Neutrophil (primary cell): ENCODE measurements around the gene EXOC4.
A peak's percentile ranks its signal among the peaks of the same experiment; 100 is the strongest.

Source experiments
- H3K27ac ChIP-seq: fragments of 200-600 bp; sonication (generic); 2 replicates; pipeline ENCODE4 v1.5.1; 2016; ENCODE audit warnings: mild to moderate bottlenecking, moderate library complexity
- H3K27me3 ChIP-seq: fragments of 200-600 bp; sonication (generic); 2 replicates; pipeline ENCODE4 v1.6.0; 2016; ENCODE audit warnings: mild to moderate bottlenecking
- H3K36me3 ChIP-seq: fragments of 200-600 bp; sonication (generic); 2 replicates; pipeline ENCODE4 v1.5.1; 2017
- H3K4me1 ChIP-seq, 2 experiments: fragments of 200-600 bp in 1 of 2; sonication (generic) in 1 of 2; 1 replicate in 1 of 2; 2 replicates in 1 of 2; pipeline versions ENCODE4 v1.5.1 to v1.6.1; 2013 to 2016; ENCODE audit warnings: low read depth in 1 of 2, low read length in 1 of 2, mild to moderate bottlenecking in 1 of 2, moderate library complexity in 1 of 2; ENCODE audit not compliant: control insufficient read depth in 1 of 2, insufficient read depth in 1 of 2
- H3K4me3 ChIP-seq, 2 experiments: fragments of 200-600 bp in 1 of 2; sonication (generic) in 1 of 2; 1 replicate in 1 of 2; 2 replicates in 1 of 2; pipeline ENCODE4 v1.5.1; 2013 to 2016; ENCODE audit warnings: low read depth in 1 of 2, low read length in 1 of 2, mild to moderate bottlenecking in 1 of 2, moderate library complexity in 1 of 2
- H3K9me3 ChIP-seq: fragments of 200-600 bp; sonication (generic); 2 replicates; pipeline ENCODE4 v1.5.1; 2016
- TF ChIP-seq, protein P1 (sequence below): fragments of 200-600 bp; sonication (generic); IDR thresholded peaks from 2 replicates; pipeline ENCODE4 v1.5.1; 2016; ENCODE audit warnings: antibody characterized with exemption

Gene EXOC4

DNA sequence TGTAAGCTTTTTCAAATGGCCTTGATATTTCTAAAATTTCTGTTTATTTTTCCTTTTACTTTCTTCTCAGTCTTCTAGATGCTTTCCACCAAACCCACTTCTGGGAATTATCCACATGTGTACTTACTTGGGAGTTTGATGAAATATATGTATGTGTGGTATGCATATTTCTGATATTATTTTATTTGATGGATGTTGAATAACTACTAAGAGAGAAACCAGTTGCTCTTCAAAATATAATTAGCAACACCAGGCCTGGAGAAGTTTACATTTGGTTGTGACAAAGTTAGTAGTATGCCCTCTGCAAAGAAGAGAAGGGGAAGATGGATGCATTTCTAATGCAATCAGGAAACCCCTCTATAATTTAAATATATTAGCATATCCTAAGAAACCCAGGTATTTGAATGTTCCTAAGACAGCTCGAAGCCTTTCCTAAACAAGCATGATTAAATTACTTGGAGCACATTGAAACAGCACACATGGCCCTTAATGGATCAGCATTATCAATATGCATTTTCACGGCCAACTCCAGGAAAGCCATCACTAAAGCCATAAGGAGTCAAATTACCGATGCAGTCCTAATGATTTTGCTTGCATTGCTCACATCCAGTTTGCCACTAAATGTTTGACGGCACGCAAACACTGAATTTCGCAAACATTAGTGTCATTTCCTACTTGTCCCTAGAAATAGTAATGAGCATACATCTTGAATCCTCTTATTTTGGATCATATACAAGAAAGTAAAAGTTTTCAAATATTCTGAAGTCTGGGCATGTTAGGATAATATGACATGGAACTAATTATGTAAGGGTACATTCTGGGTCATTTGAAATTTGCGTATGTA, 393.8 kb downstream of the EXOC4 start:
- Histone ChIP-seq H3K4me3 (no peak overlapping the region), H3K36me3 (no peaks in the 10 kb centered on the region), H3K4me1 (peaks cover 17 to 33% of the 10 kb centered on the region in 2 experiments), H3K27ac (peak overlapping the region; percentile 60), H3K9me3 (no peaks in the 10 kb centered on the region), H3K27me3 (no peaks in the 10 kb centered on the region)
- TF ChIP-seq, protein P1, sequence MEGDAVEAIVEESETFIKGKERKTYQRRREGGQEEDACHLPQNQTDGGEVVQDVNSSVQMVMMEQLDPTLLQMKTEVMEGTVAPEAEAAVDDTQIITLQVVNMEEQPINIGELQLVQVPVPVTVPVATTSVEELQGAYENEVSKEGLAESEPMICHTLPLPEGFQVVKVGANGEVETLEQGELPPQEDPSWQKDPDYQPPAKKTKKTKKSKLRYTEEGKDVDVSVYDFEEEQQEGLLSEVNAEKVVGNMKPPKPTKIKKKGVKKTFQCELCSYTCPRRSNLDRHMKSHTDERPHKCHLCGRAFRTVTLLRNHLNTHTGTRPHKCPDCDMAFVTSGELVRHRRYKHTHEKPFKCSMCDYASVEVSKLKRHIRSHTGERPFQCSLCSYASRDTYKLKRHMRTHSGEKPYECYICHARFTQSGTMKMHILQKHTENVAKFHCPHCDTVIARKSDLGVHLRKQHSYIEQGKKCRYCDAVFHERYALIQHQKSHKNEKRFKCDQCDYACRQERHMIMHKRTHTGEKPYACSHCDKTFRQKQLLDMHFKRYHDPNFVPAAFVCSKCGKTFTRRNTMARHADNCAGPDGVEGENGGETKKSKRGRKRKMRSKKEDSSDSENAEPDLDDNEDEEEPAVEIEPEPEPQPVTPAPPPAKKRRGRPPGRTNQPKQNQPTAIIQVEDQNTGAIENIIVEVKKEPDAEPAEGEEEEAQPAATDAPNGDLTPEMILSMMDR = no peak

DNA sequence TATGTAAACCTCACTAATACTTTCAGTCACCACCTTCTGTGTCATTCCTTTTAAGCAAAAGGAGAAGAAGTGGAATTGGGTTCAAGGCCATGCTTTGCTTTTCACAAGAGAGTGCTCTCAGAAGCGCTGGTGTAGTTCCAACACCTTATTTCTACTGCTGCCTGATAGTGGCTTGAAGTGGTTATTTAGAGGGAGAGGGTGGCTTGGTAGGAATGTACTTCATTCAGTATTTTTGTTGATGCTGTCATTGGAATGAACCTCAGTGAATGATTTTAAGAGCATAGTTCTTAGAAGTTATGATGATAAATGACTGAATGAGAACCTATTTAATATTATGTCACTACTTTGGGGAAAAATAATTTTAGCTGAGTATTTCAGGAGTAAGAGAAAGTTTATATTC, 396.7 kb downstream of the EXOC4 start:
- peaks cover 17 to 33% of the 10 kb centered on the region in 2 experiments for H3K4me1 ChIP-seq
- H3K27me3 ChIP-seq = no peaks in the 10 kb centered on the region
- no peak overlapping the region for H3K4me3 ChIP-seq
- no peaks in the 10 kb centered on the region for H3K36me3 ChIP-seq
- TF ChIP-seq, protein P1 = no peak
- no peak overlapping the region for H3K27ac ChIP-seq
- H3K9me3 ChIP-seq = no peaks in the 10 kb centered on the region

GRCh38 chr7:133650069-133650468, 397.2 kb downstream of the EXOC4 start:
- H3K36me3 ChIP-seq = no peaks in the 10 kb centered on the region
- TF ChIP-seq, protein P1 = no peak
- H3K9me3 ChIP-seq = no peaks in the 10 kb centered on the region
- H3K27me3 ChIP-seq = no peaks in the 10 kb centered on the region
- H3K4me1 ChIP-seq = peaks cover 17 to 33% of the 10 kb centered on the region in 2 experiments
- H3K27ac ChIP-seq = peak overlapping the region; percentile 3
- no peak overlapping the region for H3K4me3 ChIP-seq

DNA sequence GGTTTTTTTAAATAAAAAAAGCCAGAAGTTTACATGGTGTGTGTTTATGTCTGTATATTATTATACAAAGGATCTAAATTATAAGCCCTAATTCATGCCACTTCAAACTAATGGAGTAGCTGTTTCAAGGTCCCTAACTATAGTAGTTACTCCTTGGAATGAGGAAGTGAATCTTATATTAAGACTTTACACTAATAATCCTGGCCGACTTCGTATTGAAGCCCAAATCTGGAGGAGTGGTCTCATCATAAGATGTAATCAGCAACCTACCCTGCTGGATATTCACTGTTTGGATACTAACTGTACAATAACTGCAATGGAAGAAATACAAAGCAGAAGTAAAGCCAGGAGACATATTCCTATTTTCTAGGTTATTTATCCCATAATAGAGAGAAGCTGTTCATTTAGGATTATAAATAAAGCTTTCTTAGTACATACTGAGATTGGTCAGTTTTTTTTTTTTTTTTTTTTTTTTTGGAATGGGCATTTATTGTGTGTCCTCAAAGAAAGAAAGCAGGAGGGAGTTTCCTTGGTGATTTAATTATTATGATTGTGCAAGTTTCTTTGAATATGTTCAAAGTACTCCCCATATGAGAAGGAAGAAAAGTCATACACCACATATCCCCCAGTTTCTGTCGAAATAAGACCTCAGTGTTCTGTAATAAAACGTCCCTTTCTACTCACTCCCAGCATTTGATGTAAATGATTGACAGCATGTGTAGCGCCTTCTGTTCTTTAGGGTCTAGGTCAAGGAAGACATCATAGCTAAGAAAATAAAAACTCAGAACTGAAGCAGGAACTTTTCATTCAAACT, 397.8 kb downstream of the EXOC4 start:
- Histone ChIP-seq H3K27ac (peak overlapping the region; percentile 3), H3K4me3 (no peak overlapping the region), H3K4me1 (peaks cover 17 to 32% of the 10 kb centered on the region in 2 experiments), H3K9me3 (no peaks in the 10 kb centered on the region), H3K27me3 (no peaks in the 10 kb centered on the region), H3K36me3 (no peaks in the 10 kb centered on the region)
- TF ChIP-seq, protein P1 = no peak

- Histone ChIP-seq H3K27ac (no peak overlapping the region), H3K9me3 (no peaks in the 10 kb centered on the region), H3K4me3 (no peak overlapping the region), H3K4me1 (peaks cover 7 to 13% of the 10 kb centered on the region in 2 experiments), H3K36me3 (no peaks in the 10 kb centered on the region), H3K27me3 (no peaks in the 10 kb centered on the region)
- TF ChIP-seq, protein P1 = no peak
Observed at GRCh38 chr7:133652547-133652946, 399.7 kb downstream of the EXOC4 start.
